HepG2 (cell line): ENCODE measurements around the gene NBEA. TPM values are rescaled to one million over a fixed set of nuclear protein-coding genes. Genes with fewer than 3 reads are reported as not detected.

Source experiments
- ATAC-seq: fragments of 200-7000 bp; cut with Tn5 transposase; 3 replicates; pipeline ENCODE4 v1.9.1; 2020; ENCODE audit warnings: mild to moderate bottlenecking, moderate library complexity
- BruUV-seq: library from RNA; stranded (reverse); fragments of 400-500 nt; replicated peaks from 2 replicates; lab custom pipeline; 2021; lab: Mats Ljungman, UMichigan
- CTCF ChIA-PET: fragments of 300-600 bp; formaldehyde crosslinking; extraction: SDS; loops from one replicate; lab custom pipeline; 2021; ENCODE audit warnings: low total read pairs, inconsistent platforms, low intra/inter-chr PET ratio; lab: Yijun Ruan, JAX
- POLR2A ChIA-PET: fragments of 350-600 bp; sonication (Branson Sonifier 250); formaldehyde crosslinking; loops from one replicate; lab custom pipeline; 2020; ENCODE audit warnings: antibody characterized with exemption, inconsistent platforms; lab: Yijun Ruan, JAX
- DNase-seq: peaks from one replicate; pipeline ENCODE4 v3.0.0-alpha.2; 2015; ENCODE audit warnings: low spot score
- FAIRE-seq: peaks from 3 replicates; lab custom pipeline; 2011; peaks lifted over from hg19 to GRCh38; lab: Jason Lieb, UNC
- H2AFZ ChIP-seq: one replicate; pipeline ENCODE4 v1.6.1; 2011; ENCODE audit warnings: low read length, inconsistent platforms
- H3K27ac ChIP-seq: fragments of 300-600 bp; 3 replicates; pipeline ENCODE4 v1.8.0; 2011; ENCODE audit warnings: mixed run types, mild to moderate bottlenecking, mixed read lengths, low read length, inconsistent platforms; ENCODE audit not compliant: insufficient read depth; ENCODE audit errors: extremely low read length
- H3K27me3 ChIP-seq, 2 experiments: fragments of 200-600 bp in 1 of 2; 2 replicates in 1 of 2; 3 replicates in 1 of 2; pipeline versions ENCODE4 v1.6.0 to v1.8.0; 2011; ENCODE audit warnings: low read length in 2 of 2, mild to moderate bottlenecking in 2 of 2, moderate library complexity in 2 of 2, inconsistent platforms in 1 of 2; ENCODE audit not compliant: insufficient read depth in 2 of 2, control insufficient read depth in 1 of 2
- H3K36me3 ChIP-seq, 2 experiments: fragments of 200-600 bp in 1 of 2; replicated peaks in 1 of 2; 2 replicates in 1 of 2; 3 replicates in 1 of 2; pipeline versions ENCODE4 v1.5.1 to v1.8.0; 2011; ENCODE audit warnings: low read length in 2 of 2, inconsistent platforms in 1 of 2; ENCODE audit not compliant: insufficient read depth in 2 of 2, control insufficient read depth in 1 of 2
- H3K4me1 ChIP-seq: 2 replicates; pipeline ENCODE4 v1.5.1; 2012; ENCODE audit warnings: low read length, inconsistent platforms; ENCODE audit not compliant: insufficient read depth
- H3K4me2 ChIP-seq: 2 replicates; pipeline ENCODE4 v1.6.0; 2011; ENCODE audit warnings: low read depth, low read length, inconsistent platforms
- H3K4me3 ChIP-seq, 3 experiments: fragments of 200-600 bp in 1 of 3; sonication (generic), shearing (Covaris generic) in 1 of 3; replicated peaks in 1 of 3; 2 replicates each; pipeline ENCODE4 v1.5.1; 2011 to 2016; ENCODE audit warnings: low read length in 3 of 3, inconsistent platforms in 2 of 3, low read depth in 2 of 3, mild to moderate bottlenecking in 2 of 3, control low read depth in 1 of 3, mixed read lengths in 1 of 3; ENCODE audit not compliant: insufficient read depth in 1 of 3
- H3K79me2 ChIP-seq: one replicate; pipeline ENCODE4 v1.6.1; 2011; ENCODE audit warnings: low read length, inconsistent platforms; ENCODE audit not compliant: insufficient read depth
- H3K9ac ChIP-seq: 2 replicates; pipeline ENCODE4 v1.6.0; 2011; ENCODE audit warnings: mild to moderate bottlenecking, low read depth, low read length, inconsistent platforms; ENCODE audit not compliant: insufficient read depth
- H3K9me3 ChIP-seq: 2 replicates; pipeline ENCODE4 v1.5.1; 2012; ENCODE audit warnings: mild to moderate bottlenecking, low read length
- H4K20me1 ChIP-seq: 2 replicates; pipeline ENCODE4 v1.6.0; 2011; ENCODE audit warnings: inconsistent platforms, mild to moderate bottlenecking, low read length, moderate library complexity; ENCODE audit not compliant: insufficient read depth
- NPAS2 ChIP-seq: sonication (generic); formaldehyde crosslinking; IDR thresholded peaks from 2 replicates; pipeline ENCODE4 v1.8.0; 2022; ENCODE audit warnings: mild to moderate bottlenecking, missing genetic modification reagents, borderline replicate concordance
- TARDBP ChIP-seq: sonication (generic); formaldehyde crosslinking; IDR thresholded peaks from 2 replicates; pipeline ENCODE4 v1.8.0; 2022; ENCODE audit warnings: mild to moderate bottlenecking, missing genetic modification reagents
- ZNF382 ChIP-seq: sonication (generic); formaldehyde crosslinking; IDR thresholded peaks from 2 replicates; pipeline ENCODE4 v1.5.0; 2020; ENCODE audit warnings: missing genetic modification reagents, mild to moderate bottlenecking, borderline replicate concordance
- WGBS: methylation state at CpG from one replicate; pipeline ENCODE4 v1.1.6; 2017; ENCODE audit warnings: low lambda C conversion rate; 5-methylcytosine and 5-hydroxymethylcytosine counted together
- in situ Hi-C: cut with HindIII; loops from 2 replicates; pipeline ENCODE4 v1.10.0; 2017; ENCODE audit warnings: low pct_unique_long_range_greater_than_20kb; ENCODE audit not compliant: extremely low pct_ligation_motif_present
- intact Hi-C: fragments of 100-400 bp; cut with micrococcal nuclease; formaldehyde crosslinking; loops from one replicate; pipeline ENCODE4 v1.10.0; 2022; ENCODE audit not compliant: unreplicated experiment
- polyA plus RNA-seq, 8 experiments: library from polyadenylated mRNA; depleted of rRNA in 3 of 8; stranded (reverse) in 7 of 8; unstranded in 1 of 8; fragments of >200 nt; fragmentation: Illumina TruSeq in 4 of 8; extraction: Trizol in 4 of 8; gene quantifications; 2 replicates each; pipeline versions ENCODE4 v1.2.1 to v1.2.3, GENCODE V29; 2011 to 2016; ENCODE audit warnings: low read depth in 4 of 8, missing spikeins in 1 of 8, mixed read lengths in 1 of 8; ENCODE audit not compliant: insufficient read depth in 1 of 8
- total RNA-seq, 5 experiments: library from RNA; depleted of rRNA; stranded (reverse); fragments of >200 nt; fragmentation: Illumina TruSeq; extraction: Trizol; gene quantifications; 2 replicates each; pipeline ENCODE4 v1.2.3, GENCODE V29; 2016; ENCODE audit warnings: low read depth in 1 of 5
- TF ChIP-seq, protein P1 (sequence below): sonication (generic); formaldehyde crosslinking; IDR thresholded peaks from 2 replicates; pipeline ENCODE4 v1.4.0; 2020; ENCODE audit warnings: mild to moderate bottlenecking, missing genetic modification reagents
- TF ChIP-seq, protein P2 (sequence below): IDR thresholded peaks from 2 replicates; pipeline ENCODE4 v1.6.1; 2018; ENCODE audit warnings: missing genetic modification reagents

The NBEA gene
- total and polyA plus RNA-seq, 2 of the 13 experiments (the other 11 are each of a cell fraction or from before 2014, with no cell fraction given), result 2.7 to 2.8 TPM

GRCh38 chr13:35144166-35144890, 202.3 kb downstream of the NBEA start (continued):
- no peak for TF ChIP-seq TARDBP
- TF ChIP-seq, all 625 proteins: peak for 0

- H3K27me3 ChIP-seq, result no peaks in the 10 kb centered on the region; a peak in 1 of 5 replicates
- no peak overlapping the region for H3K4me3 ChIP-seq
- WGBS, result 25% methylated on average over 1 of the region's 1 CpG
- POLR2A ChIA-PET, result no interaction called here
- no peaks in the 10 kb centered on the region for H3K9me3 ChIP-seq
- H2AFZ ChIP-seq, result no peak overlapping the region
- DNase-seq (no peak), FAIRE-seq (no peak), ATAC-seq (no peak)
- BruUV-seq, result no TSS peak
- no peaks in the 10 kb centered on the region for H3K79me2 ChIP-seq
- no peak overlapping the region for H3K27ac ChIP-seq
- H3K36me3 ChIP-seq, result no peaks in the 10 kb centered on the region
- CTCF ChIA-PET, result no interaction called here
- H3K9ac ChIP-seq, result no peak overlapping the region
- no peak overlapping the region for H3K4me2 ChIP-seq
- H4K20me1 ChIP-seq, result no peaks in the 10 kb centered on the region; the same call in 1 of the 2 replicates
- H3K4me1 ChIP-seq, result peaks cover 6% of the 10 kb centered on the region; the same call in 1 of the 2 replicates
- intact Hi-C loops, result no loop called here
- TF ChIP-seq NPAS2 (CRISPR knock-in tag) (no peak), ZNF382 (CRISPR knock-in tag) (no peak)
- TF ChIP-seq, protein P1, sequence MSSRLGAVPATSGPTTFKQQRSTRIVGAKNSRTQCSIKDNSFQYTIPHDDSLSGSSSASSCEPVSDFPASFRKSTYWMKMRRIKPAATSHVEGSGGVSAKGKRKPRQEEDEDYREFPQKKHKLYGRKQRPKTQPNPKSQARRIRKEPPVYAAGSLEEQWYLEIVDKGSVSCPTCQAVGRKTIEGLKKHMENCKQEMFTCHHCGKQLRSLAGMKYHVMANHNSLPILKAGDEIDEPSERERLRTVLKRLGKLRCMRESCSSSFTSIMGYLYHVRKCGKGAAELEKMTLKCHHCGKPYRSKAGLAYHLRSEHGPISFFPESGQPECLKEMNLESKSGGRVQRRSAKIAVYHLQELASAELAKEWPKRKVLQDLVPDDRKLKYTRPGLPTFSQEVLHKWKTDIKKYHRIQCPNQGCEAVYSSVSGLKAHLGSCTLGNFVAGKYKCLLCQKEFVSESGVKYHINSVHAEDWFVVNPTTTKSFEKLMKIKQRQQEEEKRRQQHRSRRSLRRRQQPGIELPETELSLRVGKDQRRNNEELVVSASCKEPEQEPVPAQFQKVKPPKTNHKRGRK (CRISPR knock-in tag), result no peak
- TF ChIP-seq, protein P2, sequence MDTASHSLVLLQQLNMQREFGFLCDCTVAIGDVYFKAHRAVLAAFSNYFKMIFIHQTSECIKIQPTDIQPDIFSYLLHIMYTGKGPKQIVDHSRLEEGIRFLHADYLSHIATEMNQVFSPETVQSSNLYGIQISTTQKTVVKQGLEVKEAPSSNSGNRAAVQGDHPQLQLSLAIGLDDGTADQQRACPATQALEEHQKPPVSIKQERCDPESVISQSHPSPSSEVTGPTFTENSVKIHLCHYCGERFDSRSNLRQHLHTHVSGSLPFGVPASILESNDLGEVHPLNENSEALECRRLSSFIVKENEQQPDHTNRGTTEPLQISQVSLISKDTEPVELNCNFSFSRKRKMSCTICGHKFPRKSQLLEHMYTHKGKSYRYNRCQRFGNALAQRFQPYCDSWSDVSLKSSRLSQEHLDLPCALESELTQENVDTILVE (CRISPR knock-in tag), result no peak
- in situ Hi-C loops, result no loop called here
These were observed 204.6 kb downstream of the NBEA start for GRCh38 chr13:35146686-35147085.
